GM18498 (cell line): Measurements from ENCODE around the gene HSD3B7.
"Not testable (repeated sequence)": the region's sequence is repeated elsewhere in the genome, so short reads cannot be mapped to it uniquely, and the experiment has no call there.

Source experiments
- ATAC-seq: cut with Tn5 transposase; IDR thresholded peaks from one replicate; pipeline ENCODE4 v1.9.1; 2021; ENCODE audit warnings: mild to moderate bottlenecking, moderate library complexity; ENCODE audit not compliant: unreplicated experiment

Gene HSD3B7

DNA sequence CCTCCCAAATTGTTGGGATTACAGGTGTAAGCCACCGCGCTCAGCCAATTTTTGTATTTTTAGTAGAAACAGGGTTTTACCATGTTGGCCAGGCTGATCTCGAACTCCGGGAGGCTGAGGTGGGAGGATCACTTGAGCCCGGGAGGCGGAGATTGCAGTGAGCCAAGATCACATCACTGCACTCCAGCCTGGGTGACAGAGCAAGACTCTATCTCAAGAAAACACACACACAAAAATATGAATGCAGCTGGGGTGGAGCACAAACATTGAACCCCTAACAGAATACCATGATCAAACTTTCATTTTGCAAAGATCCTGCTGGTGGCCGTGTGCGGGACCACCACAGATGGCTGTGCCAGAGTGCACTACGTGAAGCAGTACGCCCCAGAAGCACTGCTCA is 32.7 kb downstream of the HSD3B7 start:
- ATAC-seq = not testable (repeated sequence)

DNA sequence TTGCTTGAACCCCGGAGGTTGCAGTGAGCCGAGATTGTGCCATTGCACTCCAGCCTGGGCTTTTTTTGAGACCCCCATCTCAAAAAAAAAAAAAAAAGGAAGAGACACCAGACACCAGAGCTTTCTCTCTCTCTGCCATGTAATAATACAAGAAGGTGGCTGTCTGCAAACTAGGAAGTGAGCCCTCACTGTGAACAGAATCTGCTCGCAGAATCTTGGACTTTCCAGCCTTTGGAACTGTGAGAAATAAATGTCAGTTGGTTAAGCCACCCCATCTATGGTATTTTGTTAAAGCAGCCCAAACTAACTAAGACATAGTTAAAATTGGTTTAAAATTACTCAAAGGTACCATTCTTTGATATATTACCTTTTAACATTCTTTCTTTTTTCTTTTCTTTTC is 35.5 kb downstream of the HSD3B7 start:
- no peak for ATAC-seq

DNA sequence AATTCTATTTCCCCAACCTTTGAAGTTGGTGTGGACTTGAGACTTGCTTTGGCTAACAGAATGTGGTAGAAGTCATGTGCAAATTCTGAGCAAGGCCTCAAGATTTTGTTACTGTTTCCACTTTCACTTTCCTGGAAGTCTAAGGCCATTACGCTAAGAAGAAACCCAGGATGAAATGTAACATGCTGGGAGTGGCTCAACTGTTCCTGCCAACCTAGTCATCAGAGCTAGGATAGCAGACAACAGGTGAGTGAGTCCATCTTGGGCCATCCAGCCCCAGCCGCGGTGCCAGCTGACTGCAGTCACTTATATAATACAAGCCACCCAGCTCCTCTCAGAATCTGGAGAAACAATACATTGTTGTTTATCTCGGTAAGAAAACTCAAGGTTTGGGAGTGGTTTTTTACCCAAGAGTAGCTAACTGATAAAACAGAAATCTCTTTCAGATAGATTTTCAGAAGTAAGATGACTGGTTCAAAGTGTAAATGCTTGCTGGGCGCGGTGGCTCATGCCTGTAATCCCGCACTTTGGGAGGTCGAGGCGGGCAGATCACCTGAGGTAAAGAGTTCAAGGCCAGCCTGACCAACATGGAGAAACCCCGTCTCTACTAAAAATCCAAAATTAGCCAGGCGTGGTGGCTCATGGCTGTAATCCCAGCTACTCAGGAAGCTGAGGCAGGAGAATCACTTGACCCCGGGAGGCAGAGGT is 37.7 kb downstream of the HSD3B7 start:
- no peak for ATAC-seq

DNA sequence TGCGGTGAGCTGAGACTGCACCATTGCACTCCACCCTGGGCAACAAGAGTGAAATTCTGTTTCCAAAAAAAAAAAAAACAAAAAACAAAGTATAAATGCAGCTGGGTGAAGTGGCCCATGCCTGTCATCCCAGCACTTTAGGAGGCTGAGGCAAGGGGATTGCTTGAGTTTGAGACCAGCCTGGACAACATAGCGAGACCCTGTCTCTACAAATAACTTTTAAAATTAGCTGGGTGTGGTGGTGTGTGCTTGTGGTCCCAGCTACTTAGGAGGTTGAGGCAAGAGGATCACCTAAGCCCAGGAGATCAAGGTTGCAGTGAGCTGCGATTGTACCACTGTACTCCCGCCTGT is 38.2 kb downstream of the HSD3B7 start:
- ATAC-seq = no peak

DNA sequence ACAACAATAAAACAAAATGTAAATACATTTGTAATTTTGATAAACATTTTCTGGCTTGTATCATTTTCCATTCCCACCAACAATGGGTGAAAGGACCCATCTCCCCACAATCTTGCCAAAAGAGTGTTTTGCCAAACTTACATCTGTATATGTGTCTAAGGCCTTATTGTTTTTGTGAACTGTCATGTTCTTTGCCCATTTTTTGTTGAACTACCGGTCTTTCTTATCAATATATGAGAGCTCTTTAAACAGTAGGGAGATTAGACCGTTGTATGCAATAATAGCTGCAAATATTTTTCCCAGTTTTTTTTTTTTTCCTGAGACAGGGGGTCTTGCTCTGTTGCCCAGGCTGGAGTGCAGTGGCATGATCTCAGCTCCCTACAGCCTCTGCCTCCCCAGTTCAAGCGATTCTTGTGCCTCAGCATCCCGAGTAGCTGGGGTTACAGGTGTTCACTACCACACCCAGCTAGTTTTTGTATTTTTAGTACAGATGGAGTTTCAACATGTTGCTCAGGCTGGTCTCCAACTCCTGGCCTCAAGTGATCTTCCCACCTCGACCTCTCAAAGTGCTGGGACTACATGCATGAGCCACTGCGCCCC is 38.7 kb downstream of the HSD3B7 start:
- no peak for ATAC-seq

DNA sequence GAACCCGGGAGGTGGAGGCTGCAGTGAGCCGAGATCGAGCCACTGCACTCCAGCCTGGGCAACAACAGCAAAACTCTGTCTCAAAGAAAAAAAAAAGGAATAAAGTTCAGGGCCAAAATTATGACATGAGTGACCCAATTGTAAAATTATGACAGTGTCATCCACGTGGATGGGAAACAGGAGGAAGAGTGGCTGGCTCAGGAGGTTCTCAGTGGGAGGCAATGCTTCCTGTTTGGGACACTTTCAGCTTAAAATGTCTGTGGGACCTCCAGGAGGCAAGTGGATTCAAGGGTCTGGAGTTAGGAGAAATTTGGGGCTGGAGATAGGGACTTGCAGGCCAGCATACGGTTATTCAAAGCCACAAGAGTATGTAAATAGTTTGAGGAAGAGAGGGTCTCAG is 40.3 kb downstream of the HSD3B7 start:
- no peak for ATAC-seq

DNA sequence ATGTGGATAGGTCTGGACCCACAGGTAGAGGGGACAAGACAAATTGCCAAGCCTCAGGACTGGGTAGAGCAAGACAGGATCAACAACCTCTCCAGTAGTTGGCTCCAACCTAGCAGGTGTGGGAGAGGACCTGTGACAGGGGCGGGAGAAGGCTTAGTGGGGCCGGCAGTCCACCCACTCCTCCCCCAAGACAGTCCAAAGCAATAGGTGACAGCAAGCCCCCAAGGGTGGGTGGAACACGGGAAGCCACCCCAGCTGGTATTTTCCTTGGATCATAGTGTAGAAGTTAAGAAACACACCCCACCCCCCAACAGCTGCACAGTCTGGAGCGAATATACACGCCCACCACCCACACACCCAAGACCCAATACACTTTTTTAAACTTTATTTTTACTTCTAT is 44.3 kb downstream of the HSD3B7 start:
- no peak for ATAC-seq

DNA sequence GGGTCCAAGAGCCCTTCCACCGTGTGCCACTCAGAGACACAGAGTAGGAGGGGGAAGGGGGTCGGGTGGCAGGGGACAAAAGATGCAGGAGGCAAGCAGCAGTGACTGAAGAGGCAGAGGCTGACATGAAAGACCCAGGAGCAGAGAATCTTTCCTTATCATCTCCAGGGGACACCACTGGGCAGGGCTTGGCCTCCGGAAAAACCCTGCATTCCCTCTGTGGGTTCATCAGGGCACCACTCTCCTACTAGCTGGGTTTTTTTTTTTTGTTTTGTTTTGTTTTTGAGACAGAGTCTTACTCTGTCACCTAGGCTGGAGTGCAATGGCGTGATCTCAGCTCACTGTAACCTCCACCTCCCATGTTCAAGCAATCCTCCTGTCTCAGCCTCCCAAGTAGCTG is 46.3 kb downstream of the HSD3B7 start:
- ATAC-seq = no peak

DNA sequence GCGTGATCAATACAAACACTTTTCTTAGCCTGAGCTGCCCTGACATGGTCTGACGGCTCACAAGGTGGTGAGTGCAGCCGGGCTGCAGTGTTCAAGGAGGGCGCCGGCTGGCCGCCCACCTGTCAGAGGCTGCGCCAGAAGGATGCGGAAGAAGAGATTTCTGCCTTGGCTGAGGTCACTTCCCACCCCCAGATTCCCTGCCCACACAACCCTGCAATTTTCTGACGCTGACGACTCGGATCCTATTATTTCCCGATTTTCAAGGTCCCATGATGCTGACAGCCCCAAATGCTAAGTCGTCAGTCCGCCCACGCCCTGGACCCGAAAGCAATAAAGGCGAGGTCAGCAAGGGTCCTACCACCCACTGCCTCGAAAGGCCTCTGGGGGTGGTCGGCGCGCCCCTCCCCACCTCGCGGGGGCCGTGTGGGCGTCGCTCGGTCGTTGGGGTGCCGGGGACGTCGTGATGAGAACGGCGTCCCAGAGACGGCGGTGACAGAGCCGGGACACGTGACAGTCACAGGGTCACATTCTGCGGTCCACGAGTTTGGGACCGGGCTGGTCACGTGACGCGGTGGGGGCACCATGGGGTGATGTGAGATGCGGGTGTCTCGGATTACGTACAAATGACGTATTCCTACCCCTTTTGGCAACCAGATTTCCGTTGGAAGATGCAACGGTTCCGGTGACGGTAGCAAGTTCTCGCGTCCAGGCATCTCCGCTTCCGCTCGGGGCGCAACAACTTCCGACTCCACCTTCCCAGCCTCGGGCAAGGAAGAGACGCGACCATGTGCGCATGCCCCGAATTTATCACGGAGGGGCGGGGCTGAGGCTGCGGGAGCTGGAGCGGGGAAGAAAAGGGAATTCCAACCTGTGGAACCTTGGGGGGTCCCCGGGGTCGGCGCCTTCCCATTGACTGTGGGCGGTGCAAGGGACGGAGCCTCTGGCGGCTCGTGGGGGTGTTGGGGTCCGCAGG is 48.0 kb downstream of the HSD3B7 start, which contains the start of gene STX4:
Gene STX4, plus strand, starts transcription at position 823 of the 973 bp plus-strand sequence. CDS start 248 bp downstream, outside the sequence.
- ATAC-seq = peak; percentile 77

DNA sequence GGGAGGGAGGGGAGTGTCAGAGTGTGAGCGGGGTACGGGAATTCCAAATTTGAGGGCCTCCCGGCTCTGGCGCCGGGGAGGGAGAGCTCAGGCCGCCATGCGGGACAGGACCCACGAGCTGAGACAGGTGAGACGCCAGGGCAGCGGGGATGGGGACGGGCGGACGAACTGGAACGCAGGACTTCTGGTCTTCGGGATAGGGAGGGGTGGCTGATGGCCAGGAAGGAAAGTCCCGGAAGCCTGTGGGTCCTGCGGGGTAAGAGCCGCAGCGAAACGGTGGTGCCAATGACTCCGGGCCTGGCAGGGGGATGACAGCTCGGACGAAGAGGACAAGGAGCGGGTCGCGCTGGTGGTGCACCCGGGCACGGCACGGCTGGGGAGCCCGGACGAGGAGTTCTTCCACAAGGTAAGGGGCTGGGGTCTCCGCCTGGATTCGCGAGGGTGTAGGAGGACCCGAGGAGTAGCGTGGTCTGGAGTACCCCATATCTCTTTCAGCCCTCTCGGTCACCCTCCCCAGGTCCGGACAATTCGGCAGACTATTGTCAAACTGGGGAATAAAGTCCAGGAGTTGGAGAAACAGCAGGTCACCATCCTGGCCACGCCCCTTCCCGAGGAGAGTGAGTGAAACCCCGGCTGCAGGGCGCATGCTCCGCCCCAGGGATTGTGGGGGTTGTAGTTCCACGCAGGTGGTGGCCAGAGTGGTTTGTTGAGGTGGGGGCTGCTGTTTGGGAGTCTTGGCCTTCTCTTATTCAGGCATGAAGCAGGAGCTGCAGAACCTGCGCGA is 48.9 kb downstream of the HSD3B7 start:
- peak; percentile 41 for ATAC-seq

DNA sequence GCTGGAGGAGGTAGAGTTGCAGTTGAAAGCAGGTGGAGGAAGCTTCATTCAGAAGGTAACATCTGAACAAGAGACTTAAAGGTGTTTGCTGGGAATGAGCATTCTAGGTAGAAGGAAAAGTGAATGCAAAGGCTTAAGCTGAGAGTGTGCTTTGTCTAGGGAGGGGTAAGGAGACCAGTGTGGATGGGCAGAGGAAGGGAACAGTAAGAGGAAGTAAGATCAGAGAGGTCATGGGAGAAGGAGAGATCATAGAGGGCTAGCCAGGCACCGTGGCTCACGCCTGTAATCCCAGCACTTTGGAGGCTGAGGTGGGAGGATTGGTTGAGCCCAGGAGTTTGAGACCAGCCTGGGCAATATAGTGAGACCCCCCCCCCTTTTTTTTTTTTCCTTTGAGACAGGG is 51.7 kb downstream of the HSD3B7 start:
- ATAC-seq = no peak
